PC-3 (cell line): ENCODE data around the gene MMP10. TPM values are rescaled to one million over a fixed set of nuclear protein-coding genes. Genes with fewer than 3 reads are reported as not detected.

Experiments
- ATAC-seq: fragments of 200-7000 bp; cut with Tn5 transposase; 2 replicates; pipeline ENCODE4 v1.9.1; 2020; ENCODE audit warnings: mild to moderate bottlenecking, moderate library complexity
- BruUV-seq: library from RNA; stranded (reverse); fragments of 400-500 nt; replicated peaks from 2 replicates; lab custom pipeline; 2021; lab: Mats Ljungman, UMichigan
- CTCF ChIA-PET: fragments of 300-600 bp; sonication (Branson Sonifier 250); formaldehyde crosslinking; loops from one replicate; lab custom pipeline; 2022; ENCODE audit warnings: antibody characterized with exemption; lab: Charles Lee
- POLR2A ChIA-PET: fragments of 300-600 bp; sonication (Branson Sonifier 250); formaldehyde crosslinking; loops from one replicate; lab custom pipeline; 2022; ENCODE audit warnings: antibody characterized with exemption; ENCODE audit not compliant: unreplicated experiment; lab: Charles Lee
- DNase-seq: peaks from one replicate; pipeline ENCODE4 v3.0.0-alpha.2; 2015
- H2AFZ ChIP-seq: fragments of 300-600 bp; sonication (generic); 2 replicates; pipeline ENCODE4 v1.6.0; 2016; ENCODE audit warnings: antibody characterized with exemption, low read length
- H3F3A ChIP-seq: fragments of 300-600 bp; sonication (generic); one replicate; pipeline ENCODE4 v1.6.0; 2017; ENCODE audit warnings: antibody characterized with exemption, low read length, control low read depth, mild to moderate bottlenecking; ENCODE audit not compliant: unreplicated experiment
- H3K27ac ChIP-seq: fragments of 300-600 bp; sonication (generic); 2 replicates; pipeline ENCODE4 v1.5.1; 2016; ENCODE audit warnings: mild to moderate bottlenecking, low read length
- H3K27me3 ChIP-seq: fragments of 300-600 bp; sonication (generic); 2 replicates; pipeline ENCODE4 v1.6.1; 2016; ENCODE audit warnings: low read length, mixed read lengths
- H3K36me3 ChIP-seq: fragments of 300-600 bp; sonication (generic); 2 replicates; pipeline ENCODE4 v1.6.1; 2016; ENCODE audit warnings: low read depth, mixed run types, low read length, mixed read lengths
- H3K4me1 ChIP-seq: fragments of 300-600 bp; sonication (generic); 2 replicates; pipeline ENCODE4 v1.5.1; 2016; ENCODE audit warnings: low read length; ENCODE audit not compliant: insufficient read depth
- H3K4me2 ChIP-seq: fragments of 300-600 bp; sonication (generic); 2 replicates; pipeline ENCODE4 v1.6.0; 2016; ENCODE audit warnings: low read length
- H3K4me3 ChIP-seq: fragments of 300-600 bp; sonication (generic); 2 replicates; pipeline ENCODE4 v1.5.1; 2016; ENCODE audit warnings: mild to moderate bottlenecking, low read length, mixed read lengths
- H3K79me2 ChIP-seq: fragments of 300-600 bp; sonication (generic); 2 replicates; pipeline ENCODE4 v1.6.1; 2017; ENCODE audit warnings: low read length, mixed read lengths
- H3K9ac ChIP-seq: fragments of 300-600 bp; sonication (generic); 2 replicates; pipeline ENCODE4 v1.6.0; 2016; ENCODE audit warnings: mild to moderate bottlenecking, low read length
- H3K9me2 ChIP-seq: fragments of 300-600 bp; sonication (generic); replicated peaks from 2 replicates; pipeline ENCODE4 v1.6.1; 2016; ENCODE audit warnings: mixed run types, low read length, mixed read lengths
- H3K9me3 ChIP-seq: fragments of 300-600 bp; sonication (generic); 2 replicates; pipeline ENCODE4 v1.6.1; 2016; ENCODE audit warnings: low read length, mixed read lengths
- H4K20me1 ChIP-seq: fragments of 300-600 bp; sonication (generic); 2 replicates; pipeline ENCODE4 v1.6.1; 2016; ENCODE audit warnings: low read length, mixed read lengths
- EZH2 ChIP-seq: fragments of 300-600 bp; sonication (generic); IDR thresholded peaks from one replicate; pipeline ENCODE4 v1.6.1; 2017; ENCODE audit warnings: antibody characterized with exemption, mild to moderate bottlenecking, low read length; ENCODE audit not compliant: unreplicated experiment
- EZH2phosphoT487 ChIP-seq: fragments of 300-600 bp; sonication (generic); IDR thresholded peaks from 2 replicates; pipeline ENCODE4 v1.6.1; 2018; ENCODE audit warnings: mild to moderate bottlenecking, antibody characterized with exemption, low read length, borderline replicate concordance
- intact Hi-C: fragments of 100-400 bp; cut with micrococcal nuclease; formaldehyde crosslinking; loops from 2 replicates; pipeline ENCODE4 v1.9.0; 2023
- total RNA-seq: library from RNA; depleted of rRNA; stranded (reverse); fragments of >200 nt; gene quantifications from 2 replicates; pipeline ENCODE4 v1.2.3, GENCODE V29; 2014
- TF ChIP-seq, protein P1 (sequence below): fragments of 300-600 bp; sonication (generic); conservative IDR thresholded peaks from 2 replicates; pipeline ENCODE4 v1.5.1; 2017; ENCODE audit warnings: antibody characterized with exemption, low read depth, mild to moderate bottlenecking, low read length

MMP10 gene
- total RNA-seq, 1 experiment from 2014 or later = 0.07 TPM

DNA sequence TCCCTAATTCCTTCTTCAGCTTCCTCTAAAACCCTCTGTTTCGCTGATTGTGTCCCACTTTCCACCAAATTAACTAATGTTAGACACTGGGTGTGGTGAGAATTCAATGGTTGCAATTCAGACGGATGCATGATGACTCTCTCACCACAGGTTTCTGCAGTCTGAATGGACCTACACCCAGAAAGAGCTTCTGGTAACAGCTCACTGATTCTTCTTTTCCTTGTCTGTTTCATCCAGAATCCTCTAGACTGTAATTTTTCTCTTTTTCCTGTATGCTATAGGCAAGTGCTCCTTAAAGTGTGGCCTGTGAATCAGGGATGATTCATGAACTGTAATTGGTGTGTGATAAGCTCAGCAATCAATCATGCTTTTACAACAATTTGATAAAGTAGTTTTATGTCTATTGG lies 18.1 kb downstream of the MMP10 start:
- peak; percentile 78 for DNase-seq
- ChIA-PET CTCF (interaction anchor here (0.8 kb wide), 1 partner anchor 96 kb away, joined by 4 read pairs; no protein-coding TSS in a partner anchor), POLR2A (no interaction called here)
- Histone ChIP-seq H3K9me3 (no peaks in the 10 kb centered on the region), H3K36me3 (no peaks in the 10 kb centered on the region), H3K9me2 (no peaks in the 10 kb centered on the region), H3K79me2 (no peaks in the 10 kb centered on the region), H2AFZ (no peak overlapping the region), H4K20me1 (no peaks in the 10 kb centered on the region), H3K9ac (no peak overlapping the region), H3F3A (no peaks in the 10 kb centered on the region), H3K4me2 (peak overlapping the region; percentile 20), H3K27me3 (no peaks in the 10 kb centered on the region), H3K4me1 (peaks cover 44% of the 10 kb centered on the region), H3K27ac (no peak overlapping the region), H3K4me3 (no peak overlapping the region)
- no TSS peak for BruUV-seq
- intact Hi-C loops = loop anchor here (5.0 kb wide), 1 partner anchor 35 kb away; the partner anchor contains the start of gene MMP1
- ATAC-seq = peak; percentile 64
- TF ChIP-seq EZH2phosphoT487 = no peak
- TF ChIP-seq EZH2 = no peak
- TF ChIP-seq, protein P1, sequence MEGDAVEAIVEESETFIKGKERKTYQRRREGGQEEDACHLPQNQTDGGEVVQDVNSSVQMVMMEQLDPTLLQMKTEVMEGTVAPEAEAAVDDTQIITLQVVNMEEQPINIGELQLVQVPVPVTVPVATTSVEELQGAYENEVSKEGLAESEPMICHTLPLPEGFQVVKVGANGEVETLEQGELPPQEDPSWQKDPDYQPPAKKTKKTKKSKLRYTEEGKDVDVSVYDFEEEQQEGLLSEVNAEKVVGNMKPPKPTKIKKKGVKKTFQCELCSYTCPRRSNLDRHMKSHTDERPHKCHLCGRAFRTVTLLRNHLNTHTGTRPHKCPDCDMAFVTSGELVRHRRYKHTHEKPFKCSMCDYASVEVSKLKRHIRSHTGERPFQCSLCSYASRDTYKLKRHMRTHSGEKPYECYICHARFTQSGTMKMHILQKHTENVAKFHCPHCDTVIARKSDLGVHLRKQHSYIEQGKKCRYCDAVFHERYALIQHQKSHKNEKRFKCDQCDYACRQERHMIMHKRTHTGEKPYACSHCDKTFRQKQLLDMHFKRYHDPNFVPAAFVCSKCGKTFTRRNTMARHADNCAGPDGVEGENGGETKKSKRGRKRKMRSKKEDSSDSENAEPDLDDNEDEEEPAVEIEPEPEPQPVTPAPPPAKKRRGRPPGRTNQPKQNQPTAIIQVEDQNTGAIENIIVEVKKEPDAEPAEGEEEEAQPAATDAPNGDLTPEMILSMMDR = no peak

DNA sequence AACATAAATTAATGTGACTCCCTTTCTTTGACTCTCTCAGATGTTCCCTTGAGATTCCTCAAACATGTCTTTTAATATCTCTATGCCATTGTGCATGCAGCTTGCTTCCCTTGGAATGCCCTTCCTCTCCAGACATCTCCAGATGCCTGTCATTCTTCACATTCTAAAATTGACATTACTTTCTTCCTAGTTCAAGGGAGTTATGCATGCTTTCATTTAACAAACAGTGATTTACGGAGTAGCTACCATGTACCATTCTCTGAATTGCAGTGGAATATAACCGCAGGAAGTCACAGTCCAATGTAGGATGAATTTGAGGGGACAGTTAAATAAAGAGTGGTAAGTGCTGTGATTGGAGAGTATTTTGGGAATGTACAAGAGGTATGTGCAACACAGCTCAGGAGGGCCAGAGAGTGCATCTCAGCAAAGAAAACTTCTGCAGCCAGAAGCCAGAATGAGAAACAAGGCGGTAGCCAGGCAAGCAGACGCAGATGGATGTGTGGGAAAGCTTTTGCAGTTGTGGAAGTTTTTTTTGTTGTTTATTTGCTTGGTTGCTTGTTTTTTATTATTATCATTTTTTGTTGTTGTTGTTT lies 18.7 kb downstream of the MMP10 start:
- CTCF ChIA-PET = interaction anchor here (0.8 kb wide), 1 partner anchor 95 kb away, joined by 4 read pairs; no protein-coding TSS in a partner anchor

More for the DNA sequence above, 18.7 kb downstream of the MMP10 start:
- H3K9me3 ChIP-seq = no peaks in the 10 kb centered on the region
- no peak overlapping the region for H2AFZ ChIP-seq
- no peaks in the 10 kb centered on the region for H3F3A ChIP-seq
- no peaks in the 10 kb centered on the region for H3K9me2 ChIP-seq
- DNase-seq = no peak
- H4K20me1 ChIP-seq = no peaks in the 10 kb centered on the region
- H3K27ac ChIP-seq = no peak overlapping the region
- no peaks in the 10 kb centered on the region for H3K36me3 ChIP-seq
- POLR2A ChIA-PET = no interaction called here
- TF ChIP-seq EZH2phosphoT487 = no peak
- TF ChIP-seq, protein P1 = no peak
- TF ChIP-seq EZH2 = no peak
- H3K4me3 ChIP-seq = no peak overlapping the region
- intact Hi-C loops = loop anchor here (5.0 kb wide), 1 partner anchor 36 kb away; the partner anchor contains the start of gene MMP1
- no TSS peak for BruUV-seq
- H3K4me1 ChIP-seq = peaks cover 44% of the 10 kb centered on the region
- peak overlapping the region; percentile 20 for H3K4me2 ChIP-seq
- H3K9ac ChIP-seq = no peak overlapping the region
- no peaks in the 10 kb centered on the region for H3K27me3 ChIP-seq
- H3K79me2 ChIP-seq = no peaks in the 10 kb centered on the region
- ATAC-seq = no peak
